DMS 273 (cell line): Measurements from ENCODE around the gene CBFA2T2.
"Not testable (repeated sequence)": the region's sequence is repeated elsewhere in the genome, so short reads cannot be mapped to it uniquely, and the experiment has no call there.

ENCODE experiments used
- DNase-seq: peaks from one replicate; lab custom pipeline; 2025; ENCODE audit not compliant: unreplicated experiment; lab: John Stamatoyannopoulos, UW

CBFA2T2 gene

DNA sequence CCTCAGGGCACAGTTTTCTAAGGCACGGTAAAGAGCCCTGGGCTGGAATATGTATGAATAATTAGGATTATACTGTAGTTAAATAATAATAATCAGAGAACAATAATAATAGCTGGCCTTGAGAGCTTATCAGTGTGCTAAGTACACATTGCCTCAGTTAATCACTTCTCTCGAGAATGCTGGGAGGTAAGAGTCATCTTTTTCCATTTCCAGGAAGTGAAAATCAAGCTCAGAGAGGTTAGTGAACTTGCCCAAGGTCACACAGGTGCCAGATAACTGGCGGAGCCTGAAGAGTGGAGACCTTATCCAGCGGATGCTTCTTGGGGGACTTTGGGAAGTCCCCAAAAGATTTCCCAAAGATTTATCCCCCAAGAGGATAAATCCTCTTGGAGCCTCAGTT, 19.4 kb upstream of the CBFA2T2 start:
- DNase-seq = no peak

DNA sequence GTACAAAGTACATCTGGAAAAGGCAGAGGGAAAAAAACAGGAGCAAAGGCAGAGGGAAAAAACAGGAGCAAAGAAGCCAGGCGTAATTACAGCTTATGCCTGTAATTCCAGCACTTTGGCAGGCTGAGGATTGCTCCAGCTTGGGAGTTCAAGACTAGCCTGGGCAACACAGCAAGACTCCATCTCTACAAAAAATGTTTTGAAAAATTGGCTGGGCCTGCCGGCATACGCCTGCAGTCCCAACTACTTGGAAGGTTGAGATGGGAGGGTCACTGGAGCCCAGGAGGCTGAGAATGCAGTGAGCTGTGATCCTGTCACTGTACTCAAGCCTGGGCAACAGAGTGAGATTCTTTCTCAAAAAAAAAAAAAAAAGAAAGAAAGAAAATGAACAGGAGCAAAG, 19.0 kb upstream of the CBFA2T2 start:
- DNase-seq = no peak

DNA sequence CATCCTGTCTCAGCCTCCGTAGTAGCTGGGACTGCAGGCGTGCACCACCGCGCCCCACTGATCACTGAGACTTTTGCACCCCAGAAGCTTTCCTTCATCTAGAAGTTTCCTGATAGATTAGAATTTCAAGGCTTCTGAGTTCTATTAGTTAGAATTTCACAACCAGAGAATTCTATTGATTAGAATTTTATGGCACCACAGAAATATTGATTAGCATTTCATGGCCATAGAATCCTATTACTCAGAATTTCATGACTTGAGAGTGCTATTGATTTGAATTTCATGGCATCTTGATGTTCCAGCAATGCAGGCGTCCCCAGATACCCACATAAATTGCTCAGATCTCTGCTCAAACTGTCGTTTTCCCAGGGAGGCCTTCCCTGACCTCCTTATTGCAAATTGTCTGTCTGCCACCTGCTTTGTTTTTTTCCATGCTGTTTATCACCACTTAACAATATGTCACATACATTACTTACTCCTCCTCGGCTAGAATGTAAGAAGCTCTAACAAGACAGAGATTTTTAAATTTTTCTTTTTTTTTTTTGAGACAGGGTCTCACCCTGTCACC, 16.9 kb upstream of the CBFA2T2 start:
- peak; percentile 46 for DNase-seq

DNA sequence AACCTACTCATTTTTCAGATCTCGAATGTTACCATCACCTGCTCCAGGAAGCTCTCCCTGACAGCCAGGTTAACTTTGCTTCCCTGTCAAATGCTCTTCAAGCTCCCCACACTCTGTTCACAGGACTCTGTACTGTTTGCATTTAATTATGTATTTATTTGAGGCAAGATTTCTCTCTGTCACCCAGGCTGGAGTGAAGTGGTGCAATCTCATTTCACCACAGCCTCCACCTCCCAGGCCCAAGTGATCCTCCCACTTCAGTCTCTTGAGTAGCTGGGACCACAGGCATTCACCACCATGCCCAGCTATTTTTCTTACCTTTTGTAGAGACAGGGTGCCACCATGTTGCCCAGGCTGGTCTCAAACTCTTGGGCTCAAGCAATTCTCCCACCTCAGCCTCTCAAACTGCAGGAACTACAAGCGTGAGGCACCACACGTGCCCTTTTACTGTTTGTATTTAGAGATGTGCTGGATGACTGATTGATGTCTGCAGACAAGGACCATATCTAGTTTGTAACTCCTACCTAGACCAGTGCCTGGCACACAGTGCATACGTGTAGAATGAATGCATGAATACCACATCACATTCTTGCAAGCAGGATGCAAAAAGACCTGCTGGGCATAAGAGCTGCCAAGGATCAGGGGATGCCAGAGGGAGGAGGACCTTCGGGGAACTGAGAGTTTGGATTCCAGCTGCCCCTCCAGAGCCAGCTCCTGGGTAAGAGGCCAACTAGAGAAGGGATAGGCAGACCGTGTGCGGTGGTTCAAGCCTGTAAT, 15.6 kb upstream of the CBFA2T2 start:
- no peak for DNase-seq

DNA sequence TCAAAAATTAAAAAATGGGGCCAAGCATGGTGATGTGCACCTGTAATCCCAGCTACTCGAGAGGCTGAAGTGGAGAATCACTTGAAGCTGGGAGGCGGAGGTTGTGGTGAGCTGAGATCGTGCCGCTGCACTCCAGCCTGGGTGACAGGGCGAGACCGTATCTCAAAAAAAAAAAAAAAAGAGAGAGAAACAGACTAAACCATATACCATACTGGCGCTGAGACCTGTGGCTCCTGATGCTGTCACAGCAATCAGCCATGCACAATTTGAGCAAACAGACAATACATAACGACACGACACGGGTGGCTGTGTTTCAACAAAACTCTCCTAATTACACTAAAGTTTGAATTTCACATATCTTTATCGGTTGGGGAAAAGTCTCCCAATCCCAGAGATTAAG, 14.9 kb upstream of the CBFA2T2 start:
- DNase-seq = no peak

DNA sequence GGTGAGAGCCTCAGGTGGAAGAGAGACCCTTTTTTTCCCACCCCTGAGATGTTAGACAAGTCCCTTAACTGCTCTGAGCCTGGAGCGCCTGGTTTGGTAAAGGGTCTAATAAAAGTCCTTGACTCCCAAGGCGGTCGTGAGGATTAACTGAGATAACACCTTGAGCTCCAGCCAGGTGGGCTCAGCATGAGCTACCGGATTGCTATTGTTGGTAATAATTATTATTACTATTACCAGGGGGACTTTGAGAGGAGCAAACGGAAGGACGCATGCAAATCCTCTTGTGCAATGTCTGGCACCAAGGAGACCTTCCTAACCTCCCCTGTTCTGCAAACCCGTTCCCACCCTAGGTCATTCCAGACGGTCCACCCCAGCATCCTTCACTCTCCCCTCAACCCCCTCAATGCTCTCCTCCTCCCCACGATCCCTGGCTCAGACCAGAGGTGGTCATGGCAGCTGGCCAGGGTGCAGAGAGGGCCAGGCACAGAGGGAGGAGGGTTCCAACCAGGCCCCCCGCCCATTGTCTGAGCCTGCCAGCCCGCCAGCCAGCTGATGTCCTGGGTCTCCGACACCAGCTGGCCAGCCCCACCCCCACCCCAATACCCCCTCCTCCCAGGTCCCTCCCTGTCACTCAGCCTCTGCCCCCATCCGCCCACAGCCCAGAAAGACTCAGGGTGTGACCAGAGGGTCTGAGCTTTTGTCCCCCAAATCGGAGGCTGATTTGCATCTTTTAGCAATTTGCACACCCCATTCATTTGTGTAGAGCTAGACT, 14.3 kb upstream of the CBFA2T2 start:
- DNase-seq = peak; percentile 23

DNA sequence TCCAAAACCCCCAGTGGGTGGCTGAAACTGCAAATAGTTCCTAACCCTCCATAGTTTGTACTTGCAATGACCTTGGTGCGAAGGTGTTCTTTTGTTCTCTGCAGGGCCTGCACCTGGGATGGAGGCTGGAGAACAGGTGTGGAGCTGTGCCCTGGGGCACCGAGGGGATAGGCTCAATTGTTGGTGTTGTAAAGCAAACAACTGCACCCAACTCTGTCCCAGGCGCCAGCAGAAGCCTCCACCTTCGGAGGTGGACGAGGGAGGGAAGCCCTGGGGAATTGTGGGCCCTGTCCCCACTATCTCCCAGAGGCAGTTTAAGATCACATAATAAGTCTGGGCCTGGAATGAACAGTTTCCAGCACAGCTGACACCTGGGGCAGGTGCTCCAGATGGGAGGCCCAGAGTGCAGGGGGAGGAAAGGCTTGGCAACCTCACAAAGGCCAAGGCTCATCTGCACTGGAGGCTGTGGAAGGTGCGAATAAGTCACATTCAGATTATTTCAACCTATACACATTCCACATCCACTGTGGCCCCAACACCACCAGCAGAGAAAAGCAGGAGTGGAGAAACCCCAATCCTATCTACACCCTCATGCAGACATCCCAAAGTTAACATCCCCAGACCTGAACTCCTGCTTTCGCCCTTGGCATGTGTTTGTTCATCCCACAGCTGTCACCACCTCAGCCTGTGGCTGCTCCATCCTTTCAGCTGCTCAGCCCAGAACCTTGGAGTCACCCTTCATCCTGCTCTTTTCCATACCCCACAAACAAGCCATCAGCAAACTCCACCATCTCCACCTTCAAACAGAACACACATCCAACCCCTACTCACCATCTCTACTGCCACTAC, 12.3 kb upstream of the CBFA2T2 start:
- peak; percentile 46 for DNase-seq

DNA sequence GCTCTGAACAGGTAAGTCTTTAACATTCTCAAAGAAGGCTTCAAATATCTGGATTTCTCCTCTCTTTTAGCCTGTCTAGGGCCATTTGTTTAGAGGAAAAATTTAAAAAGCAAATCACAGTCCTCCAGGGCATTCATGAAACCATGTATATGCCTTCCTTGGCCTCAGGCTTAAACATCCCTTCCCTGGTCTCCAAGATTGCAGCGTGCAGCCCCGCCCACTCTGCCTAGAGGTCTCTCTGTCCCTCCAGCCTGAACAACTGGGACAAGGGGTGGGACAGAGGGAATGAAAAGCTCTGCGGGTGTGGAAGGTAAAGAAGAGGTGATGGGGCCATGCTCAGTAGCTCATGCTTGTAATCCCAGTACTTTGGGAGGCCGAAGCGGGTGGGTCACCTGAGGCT, 9.8 kb upstream of the CBFA2T2 start:
- no peak for DNase-seq

DNA sequence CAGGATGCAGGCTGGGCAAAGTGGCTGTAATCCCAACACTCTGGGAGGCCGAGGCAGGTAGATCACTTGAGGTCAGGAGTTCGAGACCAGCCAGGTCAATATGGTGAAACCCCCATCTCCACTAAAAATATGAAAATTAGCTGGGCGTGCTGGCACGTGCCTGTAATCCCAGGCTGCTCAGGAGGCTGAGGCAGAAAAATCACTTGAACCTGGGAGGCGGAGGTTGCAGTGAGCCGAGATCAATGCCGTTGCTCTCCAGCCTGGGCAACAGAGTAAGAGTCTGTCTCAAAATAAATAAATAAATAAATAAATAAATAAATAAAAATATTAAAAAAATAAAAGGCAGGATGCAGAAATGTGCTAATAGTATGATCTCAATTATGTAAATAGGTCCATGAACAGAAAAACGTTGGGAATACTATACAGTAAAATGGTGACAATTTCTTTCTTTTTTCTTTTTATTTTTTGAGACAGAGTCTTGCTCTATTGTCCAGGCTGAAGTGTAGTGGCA, 8.4 kb upstream of the CBFA2T2 start:
- DNase-seq = no peak

DNA sequence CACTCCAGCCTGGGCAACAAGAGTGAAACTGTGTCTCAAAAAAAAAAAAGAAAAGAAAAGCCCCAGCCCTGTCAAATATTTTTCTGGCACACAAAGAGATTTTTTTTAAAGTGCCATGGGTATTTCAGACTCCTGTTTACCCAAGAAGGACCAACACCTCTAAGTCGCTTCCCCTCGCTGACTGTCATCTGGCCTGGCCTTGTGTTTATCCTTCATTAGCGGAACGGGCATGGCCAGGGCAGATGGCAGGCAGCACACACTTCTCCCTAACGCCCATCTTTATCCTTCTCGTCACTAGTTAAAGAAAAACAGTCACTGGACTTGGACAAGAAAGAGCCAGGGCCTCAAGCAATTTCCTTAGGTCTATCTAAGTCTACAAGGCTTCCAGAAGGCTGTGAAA, 7.3 kb upstream of the CBFA2T2 start:
- DNase-seq = peak; percentile 68

DNA sequence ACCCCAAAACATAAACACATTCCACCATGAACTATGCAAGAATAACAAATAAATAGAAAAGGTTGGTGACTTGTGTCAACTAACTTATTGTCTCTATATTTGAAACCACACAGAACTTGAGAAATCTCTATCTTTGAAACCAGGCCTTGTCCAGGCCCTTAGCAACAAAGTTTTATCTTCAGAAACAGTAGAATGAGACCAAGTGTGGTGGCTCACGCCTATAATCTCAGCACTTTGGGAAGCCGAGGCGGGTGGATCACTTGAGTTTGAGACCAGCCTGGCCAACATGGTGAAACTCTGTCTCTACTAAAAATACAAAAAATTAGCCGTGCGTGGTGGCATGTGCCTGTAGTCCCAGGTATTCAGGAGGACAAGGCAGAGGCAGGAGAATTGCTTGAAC, 6.7 kb upstream of the CBFA2T2 start:
- not testable (repeated sequence) for DNase-seq

DNA sequence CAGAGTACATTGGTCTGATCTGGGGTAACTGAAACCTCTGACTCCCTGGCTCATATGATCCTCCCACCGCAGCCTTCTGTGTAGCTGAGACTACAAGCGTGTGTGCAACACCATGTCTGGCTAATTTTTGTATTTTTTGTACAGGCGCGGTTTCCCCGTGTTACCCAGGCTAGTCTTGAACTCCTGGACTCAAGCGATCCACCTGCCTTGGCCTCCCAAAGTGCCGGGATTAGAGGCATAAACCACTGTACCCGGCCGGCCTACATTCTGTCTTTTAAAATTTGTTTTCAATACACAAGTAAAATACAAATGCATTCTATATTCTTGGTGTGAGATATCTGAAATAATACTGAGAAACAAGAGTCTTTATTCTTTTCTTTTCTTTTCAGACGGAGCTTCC, 1.7 kb upstream of the CBFA2T2 start:
- DNase-seq = no peak

DNA sequence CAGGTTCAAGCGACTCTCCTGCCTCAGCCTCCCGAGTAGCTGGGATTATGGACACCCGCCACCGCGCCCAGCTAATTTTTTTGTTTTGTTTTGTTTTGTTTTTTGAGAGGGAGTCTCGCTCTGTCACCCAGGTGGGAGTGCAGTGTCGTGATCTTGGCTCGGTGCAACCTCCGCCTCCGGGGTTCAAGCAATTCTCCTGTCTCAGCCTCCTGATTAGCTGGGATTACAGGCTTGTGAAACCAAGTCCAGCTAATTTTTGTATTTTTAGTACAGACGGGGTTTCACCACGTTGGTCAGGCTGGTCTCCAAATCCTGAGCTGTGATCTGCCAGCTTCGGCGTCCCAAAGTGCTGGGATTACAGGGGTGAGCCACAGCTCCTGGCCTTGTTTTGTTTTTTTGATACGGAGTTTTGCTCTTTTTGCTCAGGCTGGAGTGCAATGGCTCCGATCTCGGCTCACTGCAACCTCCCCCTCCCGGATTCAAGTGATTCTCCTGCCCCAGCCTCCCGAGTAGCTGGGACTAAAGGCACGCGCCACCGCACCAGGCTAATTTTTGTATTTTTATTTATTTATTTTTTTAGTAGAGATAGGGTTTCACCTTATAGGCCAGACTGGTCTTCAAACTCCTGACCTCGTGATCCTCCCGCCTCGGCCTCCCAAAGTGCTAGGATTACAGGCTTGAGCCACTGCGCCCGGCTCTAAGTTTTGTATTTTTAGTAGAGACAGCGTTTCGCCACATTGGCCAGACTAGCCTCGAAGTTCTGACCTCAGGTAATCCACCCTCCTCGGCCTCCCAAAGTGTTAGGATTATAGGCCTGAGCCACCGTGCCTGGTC, 1.0 kb upstream of the CBFA2T2 start:
- DNase-seq = not testable (repeated sequence)

DNA sequence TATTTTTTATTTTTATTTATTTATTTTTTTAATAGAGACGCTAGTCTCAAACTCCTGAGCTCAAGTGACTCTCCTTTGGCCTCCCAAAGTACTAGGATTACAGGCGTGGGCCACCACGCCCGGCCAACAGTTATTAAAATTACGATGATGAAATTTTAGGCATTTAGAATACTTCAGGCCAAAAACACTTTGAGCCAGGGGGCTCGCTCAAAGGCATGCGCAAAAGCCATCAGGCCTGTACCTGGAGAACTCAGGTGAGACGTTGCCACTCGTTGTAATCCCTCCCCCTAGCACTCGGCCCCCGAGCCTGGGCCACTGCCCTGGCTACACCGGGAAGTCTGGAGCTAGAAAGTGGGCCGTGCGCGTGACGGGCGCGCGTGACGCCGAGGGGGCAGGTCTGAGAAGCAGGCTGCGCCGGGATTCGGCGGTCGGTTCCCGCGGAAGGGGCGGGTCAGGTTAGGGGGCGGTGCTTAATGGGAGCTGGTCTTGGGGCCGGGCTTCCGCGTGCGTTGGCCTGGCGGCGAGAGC, 337 bp upstream of the CBFA2T2 start:
- peak; percentile 98 for DNase-seq

DNA sequence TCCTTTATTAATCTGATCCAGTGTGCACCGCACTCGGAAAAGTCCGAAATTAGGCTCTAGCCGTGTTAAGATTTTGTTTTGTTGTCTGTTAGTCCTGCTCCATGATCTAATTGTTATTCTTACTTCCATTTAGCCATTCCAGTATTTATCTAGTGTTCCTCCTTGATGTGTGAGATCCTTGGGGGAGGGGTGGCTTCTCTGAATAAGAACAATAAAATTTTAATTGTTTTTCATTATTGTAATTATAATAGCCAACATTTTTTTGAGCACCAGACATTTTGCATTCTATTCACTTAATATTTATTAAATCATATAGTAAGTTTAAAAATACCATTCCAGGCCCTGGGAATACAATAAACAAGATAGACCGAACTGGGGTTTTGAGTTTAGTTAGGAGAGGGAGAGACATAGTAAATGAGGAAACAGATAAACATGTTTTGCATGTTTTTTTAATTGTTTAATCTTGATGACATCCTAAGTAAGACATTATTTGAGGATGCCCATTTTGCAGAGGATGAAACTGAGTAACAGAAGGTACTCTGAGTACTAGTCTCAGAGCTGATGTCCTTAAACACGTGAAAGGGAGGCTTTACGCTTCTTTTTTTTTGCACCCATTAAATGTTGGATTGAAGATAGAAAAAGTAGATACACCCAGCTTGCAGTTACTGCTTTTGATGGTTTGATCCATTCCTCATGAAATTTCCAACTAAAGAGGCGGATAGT, 1.2 kb downstream of the CBFA2T2 start:
- peak; percentile 30 for DNase-seq

DNA sequence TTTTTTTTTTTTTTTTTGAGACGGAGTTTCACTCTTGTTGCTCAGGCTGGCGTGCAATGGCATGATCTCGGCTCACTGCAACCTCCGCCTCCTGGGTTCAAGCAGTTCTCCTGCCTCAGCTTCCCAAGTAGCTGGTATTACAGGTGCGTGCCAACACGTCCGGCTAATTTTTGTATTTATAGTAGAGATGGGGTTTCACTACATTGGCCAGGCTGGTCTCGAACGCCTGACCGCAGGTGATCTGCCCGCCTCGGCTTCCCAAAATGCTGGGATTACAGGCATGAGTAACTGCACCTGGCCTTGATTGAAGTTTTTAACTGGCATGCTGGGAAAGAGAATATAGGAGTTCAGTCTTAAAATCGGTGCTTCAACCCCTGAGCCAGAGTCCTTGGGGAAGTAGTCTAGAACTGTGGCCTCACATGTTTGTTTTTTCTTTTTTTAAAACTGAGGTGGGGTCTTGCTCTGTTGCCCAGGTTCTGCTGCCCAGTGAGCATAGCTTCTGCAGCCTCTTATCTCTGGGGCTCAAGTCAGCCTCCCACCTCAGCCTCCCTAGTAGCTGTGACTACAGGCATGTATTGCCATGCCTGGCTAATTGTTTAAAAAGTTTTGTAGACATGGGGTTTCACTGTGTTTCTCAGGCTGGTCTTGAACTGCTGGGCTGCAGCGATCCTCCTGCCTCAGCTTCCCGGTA, 3.3 kb downstream of the CBFA2T2 start:
- no peak for DNase-seq

DNA sequence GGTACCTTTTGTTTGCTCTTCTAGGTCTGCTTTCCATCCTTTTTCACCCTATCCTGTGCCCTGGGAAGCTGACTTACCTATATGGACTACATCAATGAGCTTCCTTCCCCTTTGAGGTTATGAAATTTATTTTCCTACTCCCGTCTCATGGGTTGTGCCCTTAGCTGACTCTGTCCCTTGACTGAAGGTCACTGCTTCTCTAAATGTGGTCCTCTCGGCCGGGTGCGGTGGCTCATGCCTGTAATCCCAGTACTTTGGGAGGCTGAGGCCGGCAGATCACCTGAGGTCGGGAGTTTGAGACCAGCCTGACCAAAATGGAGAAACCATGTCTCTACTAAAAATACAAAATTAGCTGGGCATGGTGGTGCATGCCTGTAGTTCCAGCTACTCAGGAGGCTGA, 6.9 kb downstream of the CBFA2T2 start:
- DNase-seq = not testable (repeated sequence)

DNA sequence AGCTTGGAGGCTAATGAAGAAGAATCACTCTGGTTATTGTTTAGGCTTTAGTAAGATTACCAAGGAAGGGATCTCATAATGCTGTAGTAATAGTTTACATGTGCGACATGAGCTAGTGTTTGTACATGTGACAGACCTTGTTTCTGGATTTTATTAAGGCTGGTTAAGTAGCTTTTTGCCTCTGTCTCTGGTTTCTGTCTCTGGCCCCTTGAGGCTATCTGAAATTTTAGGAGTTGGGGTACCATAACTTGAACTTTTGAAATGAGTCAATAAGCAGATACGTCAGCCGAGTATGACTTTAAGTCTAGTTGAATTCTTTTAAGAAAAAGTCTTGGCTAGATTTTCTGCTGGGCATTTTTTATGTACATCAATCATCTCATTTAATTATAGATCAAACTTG, 9.5 kb downstream of the CBFA2T2 start:
- DNase-seq = no peak

DNA sequence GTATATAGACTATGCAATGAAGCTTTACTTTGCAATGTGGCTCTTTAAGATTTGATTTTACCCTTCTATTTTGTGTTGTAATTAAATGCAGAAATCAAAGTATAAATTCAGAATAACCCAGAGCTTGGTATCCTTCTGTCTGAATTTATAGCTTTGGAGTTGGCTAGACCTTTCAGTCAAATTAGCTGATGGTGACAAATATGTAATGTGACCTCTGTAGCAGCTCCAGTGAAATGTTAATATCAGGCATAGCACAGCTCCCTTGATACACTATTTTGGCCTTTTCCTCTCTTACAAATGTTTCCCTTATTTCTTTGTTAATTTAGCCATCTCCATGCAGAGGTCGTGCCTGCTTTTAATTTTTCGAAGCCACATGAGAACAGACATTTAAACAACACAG, 11.1 kb downstream of the CBFA2T2 start:
- no peak for DNase-seq
